ENCODE measurements around the gene FAM234B.

DNA sequence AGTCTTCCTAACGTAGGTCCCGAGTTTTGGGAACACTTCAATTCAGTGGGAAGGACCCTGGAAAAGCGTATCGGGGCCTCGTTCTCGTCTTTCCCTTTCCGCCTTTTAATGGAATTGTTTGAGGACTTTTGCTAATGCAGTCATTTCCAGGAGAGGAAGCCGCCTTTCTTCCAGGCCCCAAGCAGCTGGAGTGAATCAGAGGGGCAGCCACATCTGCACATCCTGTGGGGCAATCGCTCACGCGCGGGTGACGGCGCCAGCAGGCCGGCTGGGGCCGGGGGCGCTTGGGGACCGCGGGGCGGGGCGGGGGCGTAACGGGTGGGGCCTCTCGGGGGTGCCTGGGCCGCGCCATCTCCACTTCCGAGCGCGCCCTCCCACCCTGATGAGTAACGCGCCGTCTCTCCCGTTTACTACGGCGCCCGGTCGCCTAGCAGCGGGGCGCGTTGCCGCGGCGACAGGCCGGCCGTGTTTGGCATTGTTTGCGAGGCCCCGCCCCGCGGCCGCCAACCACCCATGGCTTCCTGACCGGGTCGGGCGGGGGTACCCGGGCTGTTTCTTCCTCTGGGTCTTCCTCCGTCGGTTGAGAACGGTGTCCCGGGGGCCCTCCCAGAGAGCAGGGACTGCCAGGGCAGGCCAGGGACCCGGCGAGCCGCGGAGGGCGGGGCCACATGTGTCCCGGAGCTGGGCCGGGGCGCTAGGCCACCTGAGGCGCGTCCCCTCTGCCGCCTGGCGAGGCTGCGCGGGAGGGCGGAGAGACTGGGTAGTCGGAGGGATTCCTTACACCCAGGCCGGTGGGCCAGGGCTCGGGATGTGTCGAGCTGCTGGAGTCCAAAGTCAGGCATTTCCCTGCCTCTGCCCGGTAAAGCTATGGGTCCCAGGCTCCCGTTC is 56.9 kb downstream of the FAM234B start:
- no peak for TF ChIP-seq EZH2 (IDR thresholded peaks at IDR 0.05; ENCODE audit: low read depth)
- TF ChIP-seq, protein P1, sequence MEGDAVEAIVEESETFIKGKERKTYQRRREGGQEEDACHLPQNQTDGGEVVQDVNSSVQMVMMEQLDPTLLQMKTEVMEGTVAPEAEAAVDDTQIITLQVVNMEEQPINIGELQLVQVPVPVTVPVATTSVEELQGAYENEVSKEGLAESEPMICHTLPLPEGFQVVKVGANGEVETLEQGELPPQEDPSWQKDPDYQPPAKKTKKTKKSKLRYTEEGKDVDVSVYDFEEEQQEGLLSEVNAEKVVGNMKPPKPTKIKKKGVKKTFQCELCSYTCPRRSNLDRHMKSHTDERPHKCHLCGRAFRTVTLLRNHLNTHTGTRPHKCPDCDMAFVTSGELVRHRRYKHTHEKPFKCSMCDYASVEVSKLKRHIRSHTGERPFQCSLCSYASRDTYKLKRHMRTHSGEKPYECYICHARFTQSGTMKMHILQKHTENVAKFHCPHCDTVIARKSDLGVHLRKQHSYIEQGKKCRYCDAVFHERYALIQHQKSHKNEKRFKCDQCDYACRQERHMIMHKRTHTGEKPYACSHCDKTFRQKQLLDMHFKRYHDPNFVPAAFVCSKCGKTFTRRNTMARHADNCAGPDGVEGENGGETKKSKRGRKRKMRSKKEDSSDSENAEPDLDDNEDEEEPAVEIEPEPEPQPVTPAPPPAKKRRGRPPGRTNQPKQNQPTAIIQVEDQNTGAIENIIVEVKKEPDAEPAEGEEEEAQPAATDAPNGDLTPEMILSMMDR (conservative IDR thresholded peaks at IDR 0.05), result no peak
